Loucy (cell line): Measurements from ENCODE around the gene CELF4.

Source experiments
- CTCF ChIP-seq: fragments of 200-600 bp; sonication (generic); conservative IDR thresholded peaks from 2 replicates; pipeline ENCODE4 v1.5.1; 2014; ENCODE audit warnings: mild to moderate bottlenecking, antibody characterized with exemption, low read length
- EZH2phosphoT487 ChIP-seq: fragments of 200-600 bp; IDR thresholded peaks from 2 replicates; pipeline ENCODE4 v1.6.1; 2018; ENCODE audit warnings: antibody characterized with exemption, mild to moderate bottlenecking, moderate library complexity, borderline replicate concordance

- TF ChIP-seq CTCF (no peak), EZH2phosphoT487 (no peak)
These were observed 71.2 kb downstream of the CELF4 start for GRCh38 chr18:37494406-37494805.
